Prostate gland (tissue), 2 donors: ENCODE measurements around the gene PCDHA6.

Experiments
- CTCF ChIP-seq, 4 experiments: fragments of 200-600 bp in 2 of 4; fragments of 450-650 bp in 2 of 4; sonication (generic) in 2 of 4; IDR thresholded peaks; 1 replicate in 3 of 4; 2 replicates in 1 of 4; pipeline ENCODE4 v1.5.1; 2016 to 2019; ENCODE audit warnings: antibody characterized with exemption in 4 of 4, mild to moderate bottlenecking in 2 of 4, moderate library complexity in 2 of 4
- POLR2AphosphoS5 ChIP-seq: sonication (generic); formaldehyde crosslinking; IDR thresholded peaks from one replicate; pipeline ENCODE4 v1.6.1; 2017; ENCODE audit warnings: antibody characterized with exemption

GRCh38 chr5:140833993-140834392, 6.2 kb downstream of the PCDHA6 start, which contains the start of gene PCDHA7:
- no peak for TF ChIP-seq CTCF (IDR thresholded peaks at IDR 0.05)
- TF ChIP-seq POLR2AphosphoS5 = no peak
